GM12878 (cell line): ENCODE results near the gene TPO. TPM values are rescaled to one million over a fixed set of nuclear protein-coding genes. Genes with fewer than 3 reads are reported as not detected.

Source experiments
- ATAC-seq: fragments of 200-7000 bp; cut with Tn5 transposase; 3 replicates; pipeline ENCODE4 v1.9.1; 2020; ENCODE audit warnings: mild to moderate bottlenecking, moderate library complexity
- BruUV-seq: library from RNA; stranded (reverse); fragments of 400-500 nt; replicated peaks from 2 replicates; lab custom pipeline; 2021; lab: Mats Ljungman, UMichigan
- CTCF ChIA-PET: fragments of 300-600 bp; sonication (Branson Sonifier 250); formaldehyde crosslinking; extraction: SDS; loops from one replicate; lab custom pipeline; 2021; ENCODE audit warnings: inconsistent platforms; lab: Yijun Ruan, JAX
- POLR2A ChIA-PET: fragments of 350-600 bp; formaldehyde crosslinking; extraction: SDS; loops from one replicate; lab custom pipeline; 2021; ENCODE audit warnings: inconsistent platforms; lab: Charles Lee
- RAD21 ChIA-PET: fragments of 300-600 bp; sonication (Branson Sonifier 250); formaldehyde crosslinking; loops from one replicate; lab custom pipeline; 2023; ENCODE audit warnings: antibody characterized with exemption; ENCODE audit not compliant: unreplicated experiment; lab: Charles Lee
- SMC1A ChIA-PET: fragments of 300-600 bp; sonication (Branson Sonifier 250); formaldehyde crosslinking; loops from one replicate; lab custom pipeline; 2023; ENCODE audit not compliant: unreplicated experiment, uncharacterized antibody; lab: Charles Lee
- DNase-seq: peaks from one replicate; pipeline ENCODE4 v3.0.0-alpha.2; 2011; ENCODE audit warnings: low read depth, low spot score
- FAIRE-seq: peaks from 3 replicates; lab custom pipeline; 2011; peaks lifted over from hg19 to GRCh38; lab: Jason Lieb, UNC
- H2AFZ ChIP-seq: 2 replicates; pipeline ENCODE4 v1.6.0; 2011; ENCODE audit warnings: low read depth, low read length, control low read depth; ENCODE audit not compliant: control insufficient read depth
- H3K27ac ChIP-seq: 2 replicates; pipeline ENCODE4 v1.5.1; 2011; ENCODE audit warnings: control low read depth; ENCODE audit not compliant: control insufficient read depth, insufficient read depth
- H3K27me3 ChIP-seq, 2 experiments: replicated peaks in 1 of 2; 2 replicates each; pipeline versions ENCODE4 v1.6.0 to v1.6.1; 2011; ENCODE audit warnings: low read length in 1 of 2; ENCODE audit not compliant: control insufficient read depth in 2 of 2, insufficient read depth in 2 of 2
- H3K36me3 ChIP-seq, 2 experiments: 2 replicates each; pipeline ENCODE4 v1.5.1; 2011; ENCODE audit warnings: low read length in 1 of 2; ENCODE audit not compliant: control insufficient read depth in 2 of 2, insufficient read depth in 2 of 2
- H3K4me1 ChIP-seq: 2 replicates; pipeline ENCODE4 v1.6.1; 2011; ENCODE audit warnings: mild to moderate bottlenecking, low read length, moderate library complexity, mixed read lengths; ENCODE audit not compliant: control insufficient read depth, insufficient read depth
- H3K4me2 ChIP-seq: 2 replicates; pipeline ENCODE4 v1.6.0; 2011; ENCODE audit warnings: control low read depth; ENCODE audit not compliant: control insufficient read depth, insufficient read depth
- H3K4me3 ChIP-seq: fragments of 200-600 bp; sonication (generic); 2 replicates; pipeline ENCODE4 v1.5.1; 2016
- H3K79me2 ChIP-seq: 2 replicates; pipeline ENCODE4 v1.6.0; 2011; ENCODE audit warnings: low read length; ENCODE audit not compliant: control insufficient read depth, insufficient read depth
- H3K9ac ChIP-seq: 2 replicates; pipeline ENCODE4 v1.8.0; 2011; ENCODE audit warnings: low read length, control low read depth, mixed read lengths; ENCODE audit not compliant: control insufficient read depth, insufficient read depth
- H3K9me3 ChIP-seq: replicated peaks from 3 replicates; pipeline ENCODE4 v1.5.1; 2011; ENCODE audit warnings: mild to moderate bottlenecking, low read length; ENCODE audit not compliant: control insufficient read depth, insufficient read depth
- H4K20me1 ChIP-seq: 2 replicates; pipeline ENCODE4 v1.6.0; 2011; ENCODE audit not compliant: control insufficient read depth, insufficient read depth
- ATF7 ChIP-seq: fragments of 450-650 bp; IDR thresholded peaks from 2 replicates; pipeline ENCODE4 v1.6.1; 2016; ENCODE audit warnings: low read depth, mild to moderate bottlenecking
- BCL3 ChIP-seq: IDR thresholded peaks from 2 replicates; pipeline ENCODE4 v1.6.1; 2011; ENCODE audit warnings: borderline replicate concordance, low read depth, mild to moderate bottlenecking, moderate library complexity, low read length; ENCODE audit not compliant: insufficient read depth, poor library complexity, severe bottlenecking
- CBFB ChIP-seq: IDR thresholded peaks from 2 replicates; pipeline ENCODE4 v1.6.1; 2016; ENCODE audit warnings: antibody characterized with exemption, low read depth
- CHD1 ChIP-seq: IDR thresholded peaks from 2 replicates; pipeline ENCODE4 v1.6.1; 2012; ENCODE audit warnings: low read depth, low read length, improper control_type of control experiment
- FOXM1 ChIP-seq: IDR thresholded peaks from 2 replicates; pipeline ENCODE4 v1.6.1; 2012; ENCODE audit warnings: low read depth, mild to moderate bottlenecking, inconsistent platforms, low read length, moderate library complexity
- GABPA ChIP-seq: IDR thresholded peaks from 2 replicates; pipeline ENCODE4 v1.6.1; 2014; ENCODE audit warnings: antibody characterized with exemption, low read depth, mild to moderate bottlenecking, inconsistent platforms
- ZBTB33 ChIP-seq: fragments of 450-650 bp; IDR thresholded peaks from 2 replicates; pipeline ENCODE4 v1.6.1; 2017; ENCODE audit warnings: mild to moderate bottlenecking
- WGBS: methylation state at CpG from one replicate; pipeline ENCODE4 v1.1.6; 2016; ENCODE audit warnings: low lambda C conversion rate; ENCODE audit not compliant: insufficient replicate concordance, insufficient coverage; ENCODE audit errors: missing lambda C conversion rate; 5-methylcytosine and 5-hydroxymethylcytosine counted together
- in situ Hi-C: fragments of 300-500 bp; cut with MboI; formaldehyde crosslinking; loops from 9 replicates; pipeline ENCODE4 v1.14.3; 2018; ENCODE audit warnings: mixed read lengths
- intact Hi-C: fragments of 100-400 bp; cut with micrococcal nuclease; formaldehyde crosslinking; loops from one replicate; pipeline ENCODE4 v1.14.2; 2022; ENCODE audit not compliant: unreplicated experiment
- polyA plus RNA-seq, 11 experiments: library from polyadenylated mRNA; depleted of rRNA in 4 of 11; unstranded in 6 of 11; stranded (reverse) in 5 of 11; fragments of >200 nt; fragmentation: Nextera tagmentation in 4 of 11; fragmentation: Illumina TruSeq in 1 of 11; extraction: Ambion mirVana in 4 of 11; extraction: Trizol in 1 of 11; gene quantifications; 1 replicate in 1 of 11; 2 replicates in 10 of 11; pipeline versions ENCODE4 v1.2.1 to v1.2.3, GENCODE V29; 2011 to 2016; ENCODE audit warnings: inconsistent platforms in 2 of 11, missing spikeins in 2 of 11, low read depth in 1 of 11
- total RNA-seq, 4 experiments: library from RNA; depleted of rRNA in 3 of 4; stranded (reverse); fragments of >200 nt in 3 of 4; fragmentation: Illumina TruSeq in 1 of 4; extraction: Trizol in 1 of 4; gene quantifications; 2 replicates each; pipeline versions ENCODE4 v1.2.1 to v1.2.3, GENCODE V29; 2013 to 2021

The TPO gene
- total and polyA plus RNA-seq, 10 of the 15 experiments (the other 5 are each of a cell fraction or from before 2014, with no cell fraction given): 0.07 to 0.11 TPM; not detected in 8

GRCh38 chr2:1366546-1367134 is 46.6 kb upstream of the TPO start:
- SMC1A ChIA-PET: no interaction called here
- H3K27me3 ChIP-seq: no peaks in the 10 kb centered on the region
- no peak for FAIRE-seq
- no TSS peak for BruUV-seq
- CTCF ChIA-PET: no interaction called here
- POLR2A ChIA-PET: no interaction called here
- DNase-seq: no peak
- H3K4me1 ChIP-seq: no peaks in the 10 kb centered on the region
- WGBS: 10% methylated on average over 20 of the region's 20 CpGs
- in situ Hi-C loops (no loop called here), intact Hi-C loops (no loop called here)
- H4K20me1 ChIP-seq: no peaks in the 10 kb centered on the region
- H3K9ac ChIP-seq: no peak overlapping the region
- no peak overlapping the region for H3K27ac ChIP-seq
- no peak overlapping the region for H3K4me2 ChIP-seq
- TF ChIP-seq ZBTB33 (no peak), CHD1 (no peak), CBFB (no peak), BCL3 (no peak), FOXM1 (no peak), GABPA (no peak), ATF7 (no peak)
- no peak overlapping the region for H2AFZ ChIP-seq
- no peaks in the 10 kb centered on the region for H3K9me3 ChIP-seq
- RAD21 ChIA-PET: no interaction called here
- no peaks in the 10 kb centered on the region for H3K36me3 ChIP-seq
- no peaks in the 10 kb centered on the region for H3K79me2 ChIP-seq
- no peak for ATAC-seq
- no peak overlapping the region for H3K4me3 ChIP-seq
